Cardiac fibroblast (primary cell): ENCODE measurements around the gene ZDHHC9.

Source experiments
- DNase-seq, 2 donors: peaks; one replicate each; pipeline versions ENCODE4 v3.0.0 to v3.0.0-alpha.2; 2010; ENCODE audit warnings: low read depth in 2 of 2
- H3K4me3 ChIP-seq, 2 donors: replicated peaks in 1 of 2; 1 replicate in 1 of 2; 2 replicates in 1 of 2; pipeline ENCODE4 v1.5.1; 2011; ENCODE audit warnings: low read depth in 2 of 2, low read length in 2 of 2, mild to moderate bottlenecking in 2 of 2, moderate library complexity in 1 of 2
- TF ChIP-seq, protein P1 (sequence below): IDR thresholded peaks from one replicate; pipeline ENCODE4 v1.5.1; 2011; ENCODE audit warnings: low read depth, mild to moderate bottlenecking, low read length, inconsistent platforms

Gene ZDHHC9

DNA sequence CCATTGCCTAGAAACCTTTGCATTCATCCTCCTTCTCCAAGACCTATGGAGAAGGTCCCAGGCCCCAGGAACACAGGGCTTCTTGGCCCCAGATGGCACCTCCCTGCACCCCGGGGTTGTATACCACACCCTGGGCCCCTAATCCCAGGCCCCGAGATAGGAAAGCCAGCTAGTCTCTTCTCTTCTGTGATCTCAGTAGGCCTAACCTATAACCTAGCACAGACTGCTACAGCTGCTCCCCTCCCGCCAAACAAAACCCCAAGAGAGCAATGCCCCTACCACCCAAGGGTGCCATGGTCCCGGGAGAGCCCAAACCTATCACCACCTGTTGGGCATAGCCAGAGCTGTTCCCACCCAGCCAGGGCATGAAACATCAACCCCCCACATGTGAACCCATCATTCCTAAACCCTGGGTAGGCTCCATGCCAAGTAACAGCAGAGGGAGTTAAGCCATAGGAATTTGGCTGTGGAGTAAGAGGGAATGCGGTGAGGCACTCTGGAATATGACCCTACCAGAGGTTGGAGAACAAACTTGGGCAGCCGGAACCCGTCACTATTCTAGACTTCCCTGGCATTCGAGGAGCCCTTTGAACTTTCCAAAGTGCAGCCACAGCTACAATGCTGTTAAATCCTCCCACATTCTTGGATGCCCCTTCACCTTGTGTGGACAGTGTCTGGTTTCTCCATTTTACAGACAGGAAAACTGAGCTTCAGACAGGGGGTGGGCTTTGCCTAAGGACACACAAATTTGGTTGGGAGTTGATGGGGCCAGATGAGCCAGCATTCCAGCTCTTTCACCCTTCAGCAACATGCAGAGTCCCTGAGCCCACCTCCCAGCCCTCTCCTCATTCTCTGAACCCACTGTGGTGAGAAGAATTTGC is 74.9 kb downstream of the ZDHHC9 start:
- H3K4me3 ChIP-seq, result no peak overlapping the region
- DNase-seq, result peak in 1 of 2 donors; percentile 56
- TF ChIP-seq, protein P1, sequence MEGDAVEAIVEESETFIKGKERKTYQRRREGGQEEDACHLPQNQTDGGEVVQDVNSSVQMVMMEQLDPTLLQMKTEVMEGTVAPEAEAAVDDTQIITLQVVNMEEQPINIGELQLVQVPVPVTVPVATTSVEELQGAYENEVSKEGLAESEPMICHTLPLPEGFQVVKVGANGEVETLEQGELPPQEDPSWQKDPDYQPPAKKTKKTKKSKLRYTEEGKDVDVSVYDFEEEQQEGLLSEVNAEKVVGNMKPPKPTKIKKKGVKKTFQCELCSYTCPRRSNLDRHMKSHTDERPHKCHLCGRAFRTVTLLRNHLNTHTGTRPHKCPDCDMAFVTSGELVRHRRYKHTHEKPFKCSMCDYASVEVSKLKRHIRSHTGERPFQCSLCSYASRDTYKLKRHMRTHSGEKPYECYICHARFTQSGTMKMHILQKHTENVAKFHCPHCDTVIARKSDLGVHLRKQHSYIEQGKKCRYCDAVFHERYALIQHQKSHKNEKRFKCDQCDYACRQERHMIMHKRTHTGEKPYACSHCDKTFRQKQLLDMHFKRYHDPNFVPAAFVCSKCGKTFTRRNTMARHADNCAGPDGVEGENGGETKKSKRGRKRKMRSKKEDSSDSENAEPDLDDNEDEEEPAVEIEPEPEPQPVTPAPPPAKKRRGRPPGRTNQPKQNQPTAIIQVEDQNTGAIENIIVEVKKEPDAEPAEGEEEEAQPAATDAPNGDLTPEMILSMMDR, result no peak

DNA sequence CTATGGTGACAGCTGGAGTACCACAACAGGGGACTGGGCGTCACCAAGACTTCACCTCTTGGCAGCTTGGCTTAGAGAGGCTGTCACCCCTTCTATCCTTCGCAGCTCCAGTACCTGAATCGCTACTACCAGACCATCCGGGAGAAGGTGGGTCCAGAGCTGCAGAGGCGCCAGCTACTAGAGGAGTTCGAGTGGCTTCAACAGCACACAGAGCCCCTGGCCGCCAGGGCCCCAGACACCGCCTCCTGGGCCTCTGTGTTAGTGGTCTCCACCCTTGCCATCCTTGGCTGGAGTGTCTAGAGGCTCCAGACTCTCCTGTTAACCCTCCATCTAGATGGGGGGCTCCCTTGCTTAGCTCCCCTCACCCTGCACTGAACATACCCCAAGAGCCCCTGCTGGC is 75.5 kb downstream of the ZDHHC9 start:
- H3K4me3 ChIP-seq, result no peak overlapping the region
- no peak for DNase-seq
- TF ChIP-seq, protein P1, result no peak

DNA sequence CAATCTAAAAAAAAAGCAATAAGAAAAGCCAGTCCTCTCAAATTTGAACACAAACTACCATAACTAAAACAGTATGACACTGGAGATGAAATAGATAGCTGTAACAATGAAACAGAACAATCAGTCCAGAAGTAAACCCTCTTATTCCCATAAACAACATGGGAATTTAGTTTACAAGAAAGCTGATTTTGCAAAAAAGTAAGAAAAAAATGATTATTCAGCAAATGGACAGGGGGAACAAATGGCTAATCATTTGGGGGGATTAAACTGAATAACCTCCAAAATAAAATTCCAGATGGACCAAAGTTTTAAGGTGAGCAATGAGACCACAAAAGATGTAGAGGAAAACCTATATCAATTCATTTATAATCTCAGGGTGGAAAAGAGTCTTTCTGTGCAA is 80.0 kb downstream of the ZDHHC9 start:
- TF ChIP-seq, protein P1, result no peak
- no peak for DNase-seq
- H3K4me3 ChIP-seq, result no peak overlapping the region

DNA sequence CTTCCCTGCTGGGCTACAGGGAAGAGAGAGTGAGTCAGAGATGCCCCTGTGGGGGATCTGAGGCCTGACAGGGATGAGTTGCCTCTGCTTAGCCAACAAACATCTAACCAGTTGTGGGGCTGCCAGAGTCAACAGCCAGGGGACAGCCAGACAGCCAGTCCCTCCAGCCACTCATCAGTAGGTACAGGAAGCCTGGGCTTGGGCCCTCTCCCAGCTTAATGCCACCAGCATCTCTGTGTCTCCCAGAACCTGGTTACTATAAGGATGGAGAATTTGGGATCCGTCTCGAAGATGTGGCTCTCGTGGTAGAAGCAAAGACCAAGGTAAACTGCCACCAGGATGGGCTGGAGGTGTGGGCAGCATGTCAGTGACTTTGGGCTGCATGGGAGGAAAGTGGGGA is 81.2 kb downstream of the ZDHHC9 start:
- no peak overlapping the region for H3K4me3 ChIP-seq
- no peak for DNase-seq
- TF ChIP-seq, protein P1, result no peak

DNA sequence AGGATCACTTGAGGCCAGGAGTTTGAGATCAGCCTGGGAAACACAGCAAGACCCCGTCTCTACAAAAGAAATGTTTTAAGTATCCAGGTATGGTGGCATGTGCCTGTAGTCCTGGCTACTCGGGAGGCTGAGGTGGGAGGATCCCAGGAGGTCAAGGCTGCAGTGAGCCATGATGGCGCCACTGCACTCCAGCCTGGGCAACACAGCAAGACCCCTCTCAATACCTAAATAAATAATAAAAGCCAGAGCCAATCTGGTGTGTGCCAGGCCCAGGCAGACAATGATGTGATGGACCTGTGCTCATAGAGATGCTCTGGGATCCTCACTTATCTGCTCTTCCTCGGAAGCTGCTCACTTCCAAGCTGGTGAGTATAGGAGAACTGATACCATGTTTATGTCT is 82.1 kb downstream of the ZDHHC9 start:
- no peak for DNase-seq
- TF ChIP-seq, protein P1, result no peak
- no peak overlapping the region for H3K4me3 ChIP-seq

DNA sequence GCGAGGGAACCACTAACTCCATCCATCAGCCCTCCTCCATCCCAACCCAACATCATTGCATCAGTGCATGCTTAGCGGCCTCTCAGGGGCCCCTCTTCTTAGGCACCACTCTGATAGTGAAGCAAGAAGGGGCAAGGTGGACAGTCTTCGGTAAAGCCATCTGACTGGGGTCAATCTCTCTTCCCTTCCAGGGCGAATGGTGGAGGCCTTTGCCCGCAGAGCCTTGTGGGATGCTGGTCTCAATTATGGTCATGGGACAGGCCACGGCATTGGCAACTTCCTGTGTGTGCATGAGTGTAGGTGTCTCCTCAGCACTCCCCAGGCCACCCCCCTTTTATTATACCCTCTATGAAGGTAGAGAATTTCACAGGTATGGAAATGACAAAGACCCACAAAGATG is 82.7 kb downstream of the ZDHHC9 start:
- TF ChIP-seq, protein P1, result no peak
- no peak overlapping the region for H3K4me3 ChIP-seq
- no peak for DNase-seq

DNA sequence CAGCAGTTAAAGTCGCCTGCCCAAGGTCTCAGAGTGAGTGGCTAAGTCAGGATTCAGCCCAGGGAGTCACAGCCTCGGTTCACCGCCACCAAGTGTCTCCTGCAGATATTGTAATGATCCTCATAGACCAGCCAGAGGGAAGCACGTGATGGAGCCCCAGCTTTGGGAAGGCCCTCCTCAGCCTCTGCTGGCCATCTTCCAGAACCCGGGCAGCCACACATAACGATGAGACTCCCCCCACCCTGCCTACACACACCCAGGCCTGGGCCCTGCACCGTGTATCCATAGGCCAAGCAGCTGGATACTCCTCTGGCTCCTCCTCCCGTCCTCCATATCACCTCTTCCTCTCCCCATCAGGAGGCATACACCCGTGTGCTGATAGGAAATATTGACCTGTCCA is 83.5 kb downstream of the ZDHHC9 start:
- TF ChIP-seq, protein P1, result no peak
- DNase-seq, result no peak
- H3K4me3 ChIP-seq, result no peak overlapping the region
